Sigmoid colon (tissue), 7 donors: ENCODE data around the gene ERG28. TPM values are rescaled to one million over a fixed set of nuclear protein-coding genes. Genes with fewer than 3 reads are reported as not detected.

Experiments
- DNase-seq: peaks from one replicate; pipeline ENCODE4 v3.0.0-alpha.2; 2019
- H3K27ac ChIP-seq, 4 donors: fragments of 200-600 bp; sonication (generic); one replicate each; pipeline ENCODE4 v1.5.1; 2016 to 2019; ENCODE audit warnings: mild to moderate bottlenecking in 1 of 4
- H3K27me3 ChIP-seq, 3 donors: fragments of 200-600 bp; sonication (generic); one replicate each; pipeline ENCODE4 v1.5.1; 2019; ENCODE audit warnings: mild to moderate bottlenecking in 1 of 3
- H3K36me3 ChIP-seq, 4 donors: fragments of 200-600 bp; sonication (generic); one replicate each; pipeline ENCODE4 v1.5.1; 2016 to 2019
- H3K4me1 ChIP-seq, 4 donors: fragments of 200-600 bp; sonication (generic); one replicate each; pipeline ENCODE4 v1.5.1; 2017 to 2019
- H3K4me3 ChIP-seq, 4 donors: fragments of 200-600 bp; sonication (generic); one replicate each; pipeline ENCODE4 v1.5.1; 2017 to 2019; ENCODE audit warnings: mild to moderate bottlenecking in 2 of 4, moderate library complexity in 1 of 4
- H3K9me3 ChIP-seq, 4 donors: fragments of 200-600 bp in 3 of 4; sonication (generic) in 3 of 4; one replicate each; pipeline versions ENCODE4 v1.5.1 to v1.6.1; 2013 to 2019
- CTCF ChIP-seq, 4 experiments: fragments of 450-650 bp in 3 of 4; fragments of 200-600 bp in 1 of 4; IDR thresholded peaks; one replicate each; pipeline ENCODE4 v1.5.1; 2016 to 2019; ENCODE audit warnings: antibody characterized with exemption in 4 of 4, mild to moderate bottlenecking in 3 of 4, moderate library complexity in 2 of 4
- EP300 ChIP-seq, 4 donors: sonication (generic); formaldehyde crosslinking; IDR thresholded peaks; one replicate each; pipeline ENCODE4 v1.6.1; 2017; ENCODE audit warnings: antibody characterized with exemption in 4 of 4
- POLR2A ChIP-seq, 2 donors: fragments of 450-650 bp; IDR thresholded peaks; one replicate each; pipeline ENCODE4 v1.6.1; 2016; ENCODE audit warnings: antibody characterized with exemption in 2 of 2, mild to moderate bottlenecking in 2 of 2, moderate library complexity in 2 of 2
- POLR2AphosphoS5 ChIP-seq, 4 donors: sonication (generic); formaldehyde crosslinking; IDR thresholded peaks; one replicate each; pipeline ENCODE4 v1.6.1; 2017; ENCODE audit warnings: antibody characterized with exemption in 4 of 4
- WGBS, 2 donors: extraction: QIAGEN DNeasy Blood & Tissue Kit; methylation state at CpG; one replicate each; pipeline ENCODE4 v1.1.7; 2013; 5-methylcytosine and 5-hydroxymethylcytosine counted together
- intact Hi-C: fragments of 100-400 bp; cut with DNase I; formaldehyde crosslinking; loops from one replicate; pipeline ENCODE4 v1.15.1; 2023
- polyA plus RNA-seq, 3 donors: library from polyadenylated mRNA; stranded (reverse); fragments of 200-250 nt; gene quantifications; one replicate each; pipeline ENCODE4 v1.2.3, GENCODE V29; 2013
- total RNA-seq, 4 donors: library from RNA; depleted of rRNA; stranded (reverse); fragments of >200 nt; gene quantifications; one replicate each; pipeline ENCODE4 v1.1.0, GENCODE V29; 2016
- donor health status: healthy with polysubstance abuse.
- donor health status: Bipolar disorder and iron deficiency.
- donor health status: healthy.

Gene ERG28
- total and polyA plus RNA-seq, 7 donors = 5.0 to 25.3 (median 8.9) TPM

DNA sequence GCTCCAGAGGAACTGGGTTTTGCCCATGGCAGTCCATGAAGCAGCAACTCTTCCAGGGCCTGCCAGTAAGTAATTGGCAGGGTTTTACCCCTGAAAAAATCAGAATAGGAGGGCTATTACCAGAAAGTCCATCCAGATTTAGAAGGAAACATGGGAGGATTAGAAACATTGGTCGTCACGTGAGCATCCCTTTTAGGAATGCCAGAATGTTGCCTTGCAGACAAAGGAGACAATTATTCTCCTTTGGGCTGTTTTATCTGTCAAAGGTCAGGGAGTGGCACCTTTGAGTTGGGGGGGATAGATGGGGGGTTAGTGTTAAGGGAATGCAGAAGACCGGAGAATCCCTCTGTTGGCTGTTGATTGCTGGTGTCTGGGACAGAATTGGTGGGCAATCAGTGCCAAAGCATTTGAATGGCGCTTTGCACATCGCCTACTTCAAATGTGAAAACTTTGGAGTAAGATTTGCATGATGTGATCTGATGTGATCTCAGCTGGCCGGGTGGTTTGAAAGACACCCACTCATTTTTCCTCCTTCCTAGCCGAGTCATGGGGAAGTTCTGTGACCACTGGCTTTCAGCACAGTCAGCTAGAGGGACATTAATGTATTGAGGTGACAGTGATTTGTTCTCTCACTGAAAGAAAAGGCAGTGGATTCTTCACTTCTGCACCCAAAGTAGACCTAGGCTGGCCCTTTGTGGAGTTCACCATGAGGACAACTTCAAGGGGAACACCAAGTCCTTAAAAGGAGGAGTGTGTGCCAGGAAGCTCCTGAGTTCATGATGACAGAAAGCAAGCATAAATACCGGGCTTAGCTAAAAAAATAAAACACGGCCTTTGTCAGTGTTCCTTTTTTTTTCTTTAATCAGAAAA, 50.8 kb downstream of the ERG28 start:
- no peaks in the 10 kb centered on the region for H3K27me3 ChIP-seq
- H3K36me3 ChIP-seq = no peaks in the 10 kb centered on the region
- TF ChIP-seq CTCF (IDR thresholded peaks at IDR 0.05) (no peak), POLR2AphosphoS5 (IDR thresholded peaks at IDR 0.05) (peak in 1 of 4 donors; percentile 28), EP300 (IDR thresholded peaks at IDR 0.05) (peak in 1 of 4 donors; percentile 41), POLR2A (IDR thresholded peaks at IDR 0.05) (no peak)
- 75 to 86% methylated on average over 9 of the region's 9 CpGs for WGBS, 2 donors
- H3K9me3 ChIP-seq = no peaks in the 10 kb centered on the region
- peak overlapping the region in 3 of 4 donors; percentile 38 to 44 (median 43) for H3K27ac ChIP-seq
- no peak overlapping the region for H3K4me3 ChIP-seq
- no peak for DNase-seq
- peaks cover 0 to 15% (median 1%) of the 10 kb centered on the region in 4 donors for H3K4me1 ChIP-seq
- intact Hi-C loops = no loop called here

DNA sequence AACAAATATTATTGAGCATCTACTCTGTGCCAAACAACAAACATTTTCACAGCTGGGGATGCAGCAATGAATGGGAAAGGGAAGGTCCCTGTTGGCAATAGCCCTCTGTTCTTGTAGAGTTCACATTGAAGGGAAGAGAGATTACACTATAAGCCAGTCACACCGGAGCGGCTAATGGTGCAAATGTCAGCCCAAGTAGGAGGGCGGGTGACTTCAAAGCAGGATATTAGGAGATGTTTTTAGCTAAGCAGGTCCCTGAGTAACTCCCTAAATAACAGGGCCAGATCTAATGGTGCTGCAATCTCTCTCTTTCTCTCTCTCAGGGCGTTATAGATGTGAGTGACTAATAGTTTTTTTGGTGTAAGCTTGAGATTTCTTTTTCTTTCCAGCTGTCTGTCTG, 51.6 kb downstream of the ERG28 start:
- intact Hi-C loops = no loop called here
- Histone ChIP-seq H3K27me3 (no peaks in the 10 kb centered on the region), H3K36me3 (no peaks in the 10 kb centered on the region), H3K9me3 (no peaks in the 10 kb centered on the region), H3K4me3 (no peak overlapping the region), H3K4me1 (peaks cover 0 to 15% (median 1%) of the 10 kb centered on the region in 4 donors), H3K27ac (no peak overlapping the region)
- no peak for TF ChIP-seq POLR2AphosphoS5 (IDR thresholded peaks at IDR 0.05)
- no peak for TF ChIP-seq POLR2A (IDR thresholded peaks at IDR 0.05)
- no peak for DNase-seq
- WGBS, 2 donors = 91% methylated on average over 4 of the region's 4 CpGs

GRCh38 chr14:75607842-75608640, 52.6 kb downstream of the ERG28 start:
- H3K27ac ChIP-seq = no peak overlapping the region
- WGBS, 2 donors = 94% methylated on average over 12 of the region's 12 CpGs
- no peak for DNase-seq
- no peaks in the 10 kb centered on the region for H3K27me3 ChIP-seq
- H3K9me3 ChIP-seq = no peaks in the 10 kb centered on the region
- H3K4me1 ChIP-seq = peaks cover 0 to 15% (median 1%) of the 10 kb centered on the region in 4 donors
- TF ChIP-seq EP300 (IDR thresholded peaks at IDR 0.05) = no peak
- intact Hi-C loops = no loop called here
- no peaks in the 10 kb centered on the region for H3K36me3 ChIP-seq
- H3K4me3 ChIP-seq = no peak overlapping the region

DNA sequence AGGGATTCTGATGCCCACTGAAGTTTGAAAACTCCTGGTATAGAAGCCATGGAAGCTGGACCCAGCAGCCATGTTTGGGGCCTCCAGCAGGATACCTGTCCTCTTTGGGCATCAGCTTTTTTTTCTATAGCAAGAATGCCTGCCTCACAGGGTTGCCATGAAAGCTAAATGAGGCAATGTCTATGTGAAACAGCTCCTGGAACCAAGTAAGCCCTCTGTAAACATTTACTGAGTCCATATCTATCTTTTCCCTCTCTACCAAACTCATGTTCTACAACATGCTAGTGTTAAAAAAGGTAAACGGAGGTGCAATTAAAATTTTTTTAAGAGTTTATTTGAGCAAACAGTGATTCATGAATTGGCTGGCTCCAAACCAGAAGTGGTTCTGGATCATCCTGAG, 53.6 kb downstream of the ERG28 start:
- 15 to 71% methylated on average over 1 of the region's 1 CpG for WGBS, 2 donors
- peaks cover 0 to 15% (median 1%) of the 10 kb centered on the region in 4 donors for H3K4me1 ChIP-seq

GRCh38 chr14:75605916-75606315, 54.8 kb downstream of the ERG28 start:
- Histone ChIP-seq H3K36me3 (no peaks in the 10 kb centered on the region), H3K4me3 (no peak overlapping the region), H3K4me1 (peaks cover 0 to 15% (median 1%) of the 10 kb centered on the region in 4 donors), H3K27ac (no peak overlapping the region), H3K27me3 (no peaks in the 10 kb centered on the region), H3K9me3 (no peaks in the 10 kb centered on the region)
- WGBS, 2 donors = 88 to 92% methylated on average over 10 of the region's 10 CpGs
- intact Hi-C loops = no loop called here
- TF ChIP-seq EP300 (IDR thresholded peaks at IDR 0.05) (no peak), POLR2A (IDR thresholded peaks at IDR 0.05) (no peak), POLR2AphosphoS5 (IDR thresholded peaks at IDR 0.05) (no peak), CTCF (IDR thresholded peaks at IDR 0.05) (no peak)
- DNase-seq = no peak

More for the DNA sequence above, 53.6 kb downstream of the ERG28 start:
- no peak for TF ChIP-seq POLR2AphosphoS5 (IDR thresholded peaks at IDR 0.05)
- TF ChIP-seq POLR2A (IDR thresholded peaks at IDR 0.05) = no peak
- no peak for TF ChIP-seq CTCF (IDR thresholded peaks at IDR 0.05)
- TF ChIP-seq EP300 (IDR thresholded peaks at IDR 0.05) = no peak
- no peaks in the 10 kb centered on the region for H3K36me3 ChIP-seq
- no peak overlapping the region for H3K27ac ChIP-seq
- DNase-seq = no peak
- H3K4me3 ChIP-seq = no peak overlapping the region
- H3K27me3 ChIP-seq = no peaks in the 10 kb centered on the region
- H3K9me3 ChIP-seq = no peaks in the 10 kb centered on the region
- intact Hi-C loops = no loop called here
